ENCODE measurements around the gene MEI1.

The MEI1 gene

DNA sequence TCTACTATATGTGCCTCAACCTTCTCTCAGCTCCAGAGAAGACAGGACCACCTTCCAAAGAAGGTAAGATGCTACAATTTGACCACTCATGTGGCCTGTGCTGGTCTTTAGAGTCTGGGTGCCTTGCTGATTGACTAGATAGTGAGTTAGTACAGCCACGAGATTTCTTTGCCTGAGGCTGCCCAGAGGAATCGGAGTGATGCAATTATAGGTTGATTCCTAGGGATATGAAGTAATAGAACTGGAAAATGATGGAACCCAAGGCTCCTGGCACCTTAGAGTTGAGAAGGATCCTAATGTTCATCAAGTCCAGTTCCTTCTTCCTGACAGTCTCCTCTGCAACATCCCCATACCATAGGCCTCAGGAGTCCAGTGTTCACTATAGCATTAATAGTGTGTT, 54.7 kb downstream of the MEI1 start:
- H3K9ac ChIP-seq (ENCODE audit: low read length), result no peak overlapping the region
- no peak overlapping the region for H2AFZ ChIP-seq (ENCODE audit: low read depth, low read length)
- TF ChIP-seq EZH2phosphoT487 (IDR thresholded peaks at IDR 0.05; ENCODE audit: low read depth), result no peak
- TF ChIP-seq, protein P1, sequence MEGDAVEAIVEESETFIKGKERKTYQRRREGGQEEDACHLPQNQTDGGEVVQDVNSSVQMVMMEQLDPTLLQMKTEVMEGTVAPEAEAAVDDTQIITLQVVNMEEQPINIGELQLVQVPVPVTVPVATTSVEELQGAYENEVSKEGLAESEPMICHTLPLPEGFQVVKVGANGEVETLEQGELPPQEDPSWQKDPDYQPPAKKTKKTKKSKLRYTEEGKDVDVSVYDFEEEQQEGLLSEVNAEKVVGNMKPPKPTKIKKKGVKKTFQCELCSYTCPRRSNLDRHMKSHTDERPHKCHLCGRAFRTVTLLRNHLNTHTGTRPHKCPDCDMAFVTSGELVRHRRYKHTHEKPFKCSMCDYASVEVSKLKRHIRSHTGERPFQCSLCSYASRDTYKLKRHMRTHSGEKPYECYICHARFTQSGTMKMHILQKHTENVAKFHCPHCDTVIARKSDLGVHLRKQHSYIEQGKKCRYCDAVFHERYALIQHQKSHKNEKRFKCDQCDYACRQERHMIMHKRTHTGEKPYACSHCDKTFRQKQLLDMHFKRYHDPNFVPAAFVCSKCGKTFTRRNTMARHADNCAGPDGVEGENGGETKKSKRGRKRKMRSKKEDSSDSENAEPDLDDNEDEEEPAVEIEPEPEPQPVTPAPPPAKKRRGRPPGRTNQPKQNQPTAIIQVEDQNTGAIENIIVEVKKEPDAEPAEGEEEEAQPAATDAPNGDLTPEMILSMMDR (IDR thresholded peaks at IDR 0.05; ENCODE audit: low read depth, low read length), result no peak
- H3K4me3 ChIP-seq (ENCODE audit: low read length), result no peak overlapping the region
- H3K27me3 ChIP-seq (ENCODE audit: low read depth, low read length), result 0 out of 2 replicates have a peak, but pooled peaks cover 2% of the 10 kb centered on the region
- H3K36me3 ChIP-seq (replicated peaks; ENCODE audit: low read depth, low read length), result no peaks in the 10 kb centered on the region
- no peaks in the 10 kb centered on the region for H3K79me2 ChIP-seq (ENCODE audit: low read length)
- H3K9me3 ChIP-seq (ENCODE audit: insufficient read depth, low read length), result no peaks in the 10 kb centered on the region
- H4K20me1 ChIP-seq (ENCODE audit: insufficient read depth, low read length), result no peaks in the 10 kb centered on the region
- H3K4me1 ChIP-seq (ENCODE audit: low read length), result peaks cover 10% of the 10 kb centered on the region
- no peak overlapping the region for H3K27ac ChIP-seq (ENCODE audit: low read length)
- no peak overlapping the region for H3K4me2 ChIP-seq (ENCODE audit: low read length)

DNA sequence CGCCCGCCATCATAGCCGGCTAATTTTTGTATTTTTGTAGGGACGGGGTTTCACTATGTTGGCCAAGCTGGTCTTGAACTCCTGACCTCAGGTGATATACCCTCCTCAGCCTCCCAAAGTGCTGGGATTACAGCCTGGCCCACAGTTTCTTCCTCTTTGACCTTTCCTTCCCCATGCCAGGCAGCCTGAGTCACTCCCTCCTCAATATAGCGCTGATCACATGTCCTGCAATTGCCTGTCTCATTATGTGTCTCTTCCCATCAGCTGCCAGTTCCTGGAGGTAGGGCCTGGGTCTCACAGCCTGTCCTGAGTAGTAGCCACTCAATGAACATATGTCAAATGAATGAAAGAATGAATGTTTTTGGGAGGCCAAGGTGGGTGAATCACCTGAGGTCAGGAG, 58.2 kb downstream of the MEI1 start:
- no peak for TF ChIP-seq EZH2phosphoT487 (IDR thresholded peaks at IDR 0.05; ENCODE audit: low read depth)
- TF ChIP-seq, protein P1 (IDR thresholded peaks at IDR 0.05; ENCODE audit: low read depth, low read length), result no peak
- no peak overlapping the region for H3K9ac ChIP-seq (ENCODE audit: low read length)
- H3K4me2 ChIP-seq (ENCODE audit: low read length), result no peak overlapping the region
- H3K27me3 ChIP-seq (ENCODE audit: low read depth, low read length), result no peaks in the 10 kb centered on the region
- no peak overlapping the region for H2AFZ ChIP-seq (ENCODE audit: low read depth, low read length)
- peaks cover 10% of the 10 kb centered on the region for H3K4me1 ChIP-seq (ENCODE audit: low read length)
- H3K36me3 ChIP-seq (replicated peaks; ENCODE audit: low read depth, low read length), result no peaks in the 10 kb centered on the region
- no peak overlapping the region for H3K4me3 ChIP-seq (ENCODE audit: low read length)
- H3K27ac ChIP-seq (ENCODE audit: low read length), result no peak overlapping the region
- H3K79me2 ChIP-seq (ENCODE audit: low read length), result no peaks in the 10 kb centered on the region
- H3K9me3 ChIP-seq (ENCODE audit: insufficient read depth, low read length), result no peaks in the 10 kb centered on the region
- H4K20me1 ChIP-seq (ENCODE audit: insufficient read depth, low read length), result no peaks in the 10 kb centered on the region

DNA sequence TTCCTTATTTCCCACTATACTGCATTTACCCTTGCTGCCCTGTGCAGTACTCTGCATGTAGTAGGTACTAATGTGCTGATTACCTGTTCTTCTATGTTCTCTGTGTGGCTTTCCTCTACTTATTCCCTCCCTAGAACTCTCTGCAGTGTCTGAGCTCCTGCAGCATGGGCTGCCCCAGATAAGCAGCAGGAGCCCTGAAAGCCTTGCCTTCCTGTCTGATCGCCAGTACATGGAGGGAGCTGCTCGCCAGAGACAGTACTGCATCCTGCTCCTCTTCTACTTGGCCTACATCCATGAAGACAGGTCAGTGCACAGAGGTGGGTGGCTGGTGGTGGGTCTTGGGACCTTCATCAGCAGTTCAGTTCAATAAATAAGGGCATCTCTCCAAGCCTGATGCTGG, 58.9 kb downstream of the MEI1 start:
- H3K27me3 ChIP-seq (ENCODE audit: low read depth, low read length), result no peaks in the 10 kb centered on the region
- TF ChIP-seq, protein P1 (IDR thresholded peaks at IDR 0.05; ENCODE audit: low read depth, low read length), result no peak
- no peak for TF ChIP-seq EZH2phosphoT487 (IDR thresholded peaks at IDR 0.05; ENCODE audit: low read depth)
- no peak overlapping the region; the same call in 1 of the 2 replicates for H2AFZ ChIP-seq (ENCODE audit: low read depth, low read length)
- H3K4me1 ChIP-seq (ENCODE audit: low read length), result peaks cover 7% of the 10 kb centered on the region
- no peak overlapping the region for H3K4me2 ChIP-seq (ENCODE audit: low read length)
- no peak overlapping the region for H3K4me3 ChIP-seq (ENCODE audit: low read length)
- no peaks in the 10 kb centered on the region for H3K9me3 ChIP-seq (ENCODE audit: insufficient read depth, low read length)
- H3K79me2 ChIP-seq (ENCODE audit: low read length), result no peaks in the 10 kb centered on the region
- no peaks in the 10 kb centered on the region for H3K36me3 ChIP-seq (replicated peaks; ENCODE audit: low read depth, low read length)
- H4K20me1 ChIP-seq (ENCODE audit: insufficient read depth, low read length), result no peaks in the 10 kb centered on the region
- H3K27ac ChIP-seq (ENCODE audit: low read length), result no peak overlapping the region
- H3K9ac ChIP-seq (ENCODE audit: low read length), result no peak overlapping the region

DNA sequence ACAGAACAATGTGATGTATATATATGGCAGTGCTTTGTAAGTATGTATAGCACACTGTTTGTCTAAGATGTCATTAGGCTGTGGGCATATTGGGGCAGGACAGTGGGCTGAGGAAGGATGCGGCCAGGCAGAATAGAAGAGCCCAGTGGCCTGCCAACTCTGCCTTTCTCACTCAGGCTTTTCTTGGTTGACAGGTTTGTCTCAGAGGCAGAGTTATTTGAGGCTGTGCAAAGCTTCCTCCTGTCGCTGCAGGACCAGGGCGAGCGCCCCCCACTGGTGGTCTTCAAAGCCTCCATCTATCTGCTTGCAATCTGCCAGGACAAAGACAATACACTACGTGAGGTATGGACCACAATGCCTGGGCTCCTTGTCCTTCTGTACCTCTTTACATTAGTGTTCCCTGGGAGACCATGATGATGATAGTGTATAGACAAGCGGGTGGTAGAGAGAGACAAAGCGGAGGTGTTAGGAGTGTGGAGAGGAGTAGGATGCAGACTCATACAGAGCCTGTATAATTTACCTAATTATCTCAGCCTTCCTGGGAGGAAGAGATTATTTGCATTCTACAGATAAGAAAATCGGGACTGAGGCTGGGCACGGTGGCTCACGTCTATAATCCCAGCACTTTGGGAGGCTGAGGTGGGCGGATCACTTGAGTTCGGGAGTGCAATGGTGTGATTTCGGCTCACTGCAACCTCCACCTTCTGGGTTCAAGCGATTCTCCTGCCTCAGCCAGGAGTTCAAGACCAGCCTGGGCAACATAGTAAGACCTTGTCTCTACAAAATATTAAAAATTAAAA, 63.9 kb downstream of the MEI1 start:
- H4K20me1 ChIP-seq (ENCODE audit: insufficient read depth, low read length), result no peaks in the 10 kb centered on the region
- no peak overlapping the region for H2AFZ ChIP-seq (ENCODE audit: low read depth, low read length)
- H3K4me2 ChIP-seq (ENCODE audit: low read length), result no peak overlapping the region
- no peak for TF ChIP-seq EZH2phosphoT487 (IDR thresholded peaks at IDR 0.05; ENCODE audit: low read depth)
- TF ChIP-seq, protein P1 (IDR thresholded peaks at IDR 0.05; ENCODE audit: low read depth, low read length), result peak; percentile 88
- no peaks in the 10 kb centered on the region for H3K36me3 ChIP-seq (replicated peaks; ENCODE audit: low read depth, low read length)
- H3K79me2 ChIP-seq (ENCODE audit: low read length), result no peaks in the 10 kb centered on the region
- no peak overlapping the region for H3K4me3 ChIP-seq (ENCODE audit: low read length)
- no peak overlapping the region for H3K9ac ChIP-seq (ENCODE audit: low read length)
- H3K9me3 ChIP-seq (ENCODE audit: insufficient read depth, low read length), result no peaks in the 10 kb centered on the region
- H3K27ac ChIP-seq (ENCODE audit: low read length), result no peak overlapping the region
- H3K4me1 ChIP-seq (ENCODE audit: low read length), result peaks cover 7% of the 10 kb centered on the region
- peaks cover 8% of the 10 kb centered on the region for H3K27me3 ChIP-seq (ENCODE audit: low read depth, low read length)

Data from OCI-LY3 (cell line).